Measurements from ENCODE around the gene SLIT1.

SLIT1 gene

GRCh38 chr10:97050205-97050745, 135.5 kb downstream of the SLIT1 start:
- in situ Hi-C loops (cut with HindIII; ENCODE audit: low pct_unique_long_range_greater_than_20kb, low sequenced_read_pairs) = no loop called here
- TF ChIP-seq JUND (IDR thresholded peaks at IDR 0.05; ENCODE audit: low read depth) = no peak
- no peak for DNase-seq (ENCODE audit: low read depth in 1 of 2, low spot score in 1 of 2)

GRCh38 chr10:97049670-97050069, 136.1 kb downstream of the SLIT1 start:
- DNase-seq (ENCODE audit: low read depth in 1 of 2, low spot score in 1 of 2) = no peak
- in situ Hi-C loops (cut with HindIII; ENCODE audit: low pct_unique_long_range_greater_than_20kb, low sequenced_read_pairs) = no loop called here
- no peak for TF ChIP-seq JUND (IDR thresholded peaks at IDR 0.05; ENCODE audit: low read depth)

- in situ Hi-C loops (cut with HindIII; ENCODE audit: low pct_unique_long_range_greater_than_20kb, low sequenced_read_pairs) = no loop called here
- DNase-seq (ENCODE audit: low read depth in 1 of 2, low spot score in 1 of 2) = no peak
- no peak for TF ChIP-seq JUND (IDR thresholded peaks at IDR 0.05; ENCODE audit: low read depth)
Observed at GRCh38 chr10:97048649-97049427, 136.9 kb downstream of the SLIT1 start.

- no peak for TF ChIP-seq JUND (IDR thresholded peaks at IDR 0.05; ENCODE audit: low read depth)
- in situ Hi-C loops (cut with HindIII; ENCODE audit: low pct_unique_long_range_greater_than_20kb, low sequenced_read_pairs) = no loop called here
- no peak for DNase-seq (ENCODE audit: low read depth in 1 of 2, low spot score in 1 of 2)
Observed at GRCh38 chr10:97047788-97048187, 138.0 kb downstream of the SLIT1 start.

- TF ChIP-seq JUND (IDR thresholded peaks at IDR 0.05; ENCODE audit: low read depth) = no peak
- in situ Hi-C loops (cut with HindIII; ENCODE audit: low pct_unique_long_range_greater_than_20kb, low sequenced_read_pairs) = no loop called here
- no peak for DNase-seq (ENCODE audit: low read depth in 1 of 2, low spot score in 1 of 2)
Observed at GRCh38 chr10:97047083-97047736, 138.5 kb downstream of the SLIT1 start.

- DNase-seq (ENCODE audit: low read depth in 1 of 2, low spot score in 1 of 2) = no peak
- in situ Hi-C loops (cut with HindIII; ENCODE audit: low pct_unique_long_range_greater_than_20kb, low sequenced_read_pairs) = no loop called here
- TF ChIP-seq JUND (IDR thresholded peaks at IDR 0.05; ENCODE audit: low read depth) = no peak
Observed at GRCh38 chr10:97046456-97047082, 139.2 kb downstream of the SLIT1 start.

- in situ Hi-C loops (cut with HindIII; ENCODE audit: low pct_unique_long_range_greater_than_20kb, low sequenced_read_pairs) = no loop called here
Observed at GRCh38 chr10:97043563-97043855, 142.2 kb downstream of the SLIT1 start.

GRCh38 chr10:97042716-97043562, 142.8 kb downstream of the SLIT1 start:
- DNase-seq (ENCODE audit: low read depth in 1 of 2, low spot score in 1 of 2) = no peak
- no peak for TF ChIP-seq JUND (IDR thresholded peaks at IDR 0.05; ENCODE audit: low read depth)
- in situ Hi-C loops (cut with HindIII; ENCODE audit: low pct_unique_long_range_greater_than_20kb, low sequenced_read_pairs) = no loop called here

More at GRCh38 chr10:97043563-97043855, 142.2 kb downstream of the SLIT1 start:
- no peak for DNase-seq (ENCODE audit: low read depth in 1 of 2, low spot score in 1 of 2)
- no peak for TF ChIP-seq JUND (IDR thresholded peaks at IDR 0.05; ENCODE audit: low read depth)

GRCh38 chr10:97042081-97042480, 143.7 kb downstream of the SLIT1 start:
- in situ Hi-C loops (cut with HindIII; ENCODE audit: low pct_unique_long_range_greater_than_20kb, low sequenced_read_pairs) = no loop called here
- TF ChIP-seq JUND (IDR thresholded peaks at IDR 0.05; ENCODE audit: low read depth) = no peak
- no peak for DNase-seq (ENCODE audit: low read depth in 1 of 2, low spot score in 1 of 2)

- in situ Hi-C loops (cut with HindIII; ENCODE audit: low pct_unique_long_range_greater_than_20kb, low sequenced_read_pairs) = no loop called here
- TF ChIP-seq JUND (IDR thresholded peaks at IDR 0.05; ENCODE audit: low read depth) = no peak
- DNase-seq (ENCODE audit: low read depth in 1 of 2, low spot score in 1 of 2) = no peak
Observed at GRCh38 chr10:97040706-97041105, 145.1 kb downstream of the SLIT1 start.

GRCh38 chr10:97040248-97040584, 145.5 kb downstream of the SLIT1 start:
- in situ Hi-C loops (cut with HindIII; ENCODE audit: low pct_unique_long_range_greater_than_20kb, low sequenced_read_pairs) = no loop called here
- DNase-seq (ENCODE audit: low read depth in 1 of 2, low spot score in 1 of 2) = no peak
- no peak for TF ChIP-seq JUND (IDR thresholded peaks at IDR 0.05; ENCODE audit: low read depth)

- no peak for TF ChIP-seq JUND (IDR thresholded peaks at IDR 0.05; ENCODE audit: low read depth)
- DNase-seq (ENCODE audit: low read depth in 1 of 2, low spot score in 1 of 2) = no peak
- in situ Hi-C loops (cut with HindIII; ENCODE audit: low pct_unique_long_range_greater_than_20kb, low sequenced_read_pairs) = no loop called here
Observed at GRCh38 chr10:97039538-97040247, 146.1 kb downstream of the SLIT1 start.

All from T47D (cell line).